Measurements from ENCODE around the gene NUP93.
"Not testable (repeated sequence)": the region's sequence is repeated elsewhere in the genome, so short reads cannot be mapped to it uniquely, and the experiment has no call there.

The NUP93 gene

GRCh38 chr16:56879276-56879675 is 149.3 kb downstream of the NUP93 start:
- no peaks in the 10 kb centered on the region for H3K36me3 ChIP-seq (ENCODE audit: insufficient read depth, low read length)
- no peak for DNase-seq (ENCODE audit: low read depth, low spot score)
- H3K27ac ChIP-seq, result no peak overlapping the region
- TF ChIP-seq POLR2AphosphoS5 (IDR thresholded peaks at IDR 0.05; ENCODE audit: borderline replicate concordance, low read depth, low read length), result no peak
- no peaks in the 10 kb centered on the region for H3K9me3 ChIP-seq (ENCODE audit: low read depth, low read length)
- no peak overlapping the region for H3K4me3 ChIP-seq
- H3K9ac ChIP-seq (ENCODE audit: insufficient read length), result no peak overlapping the region

GRCh38 chr16:56880176-56880575 is 150.2 kb downstream of the NUP93 start:
- DNase-seq (ENCODE audit: low read depth, low spot score), result no peak
- no peak for TF ChIP-seq EZH2 (IDR thresholded peaks at IDR 0.05)
- no peak for TF ChIP-seq POLR2AphosphoS5 (IDR thresholded peaks at IDR 0.05; ENCODE audit: borderline replicate concordance, low read depth, low read length)
- TF ChIP-seq FOXP2 (optimal IDR thresholded peaks at IDR 0.05; ENCODE audit: control extremely low read depth, extremely low read length, insufficient read depth), result no peak
- H3K9me3 ChIP-seq (ENCODE audit: low read depth, low read length), result no peaks in the 10 kb centered on the region

GRCh38 chr16:56880685-56881084 is 150.8 kb downstream of the NUP93 start:
- Histone ChIP-seq H3K27ac (no peak overlapping the region), H3K36me3 (ENCODE audit: insufficient read depth, low read length) (no peaks in the 10 kb centered on the region), H3K9me3 (ENCODE audit: low read depth, low read length) (no peaks in the 10 kb centered on the region), H3K9ac (ENCODE audit: insufficient read length) (no peak overlapping the region), H3K4me3 (no peak overlapping the region)
- no peak for TF ChIP-seq FOXP2 (optimal IDR thresholded peaks at IDR 0.05; ENCODE audit: control extremely low read depth, extremely low read length, insufficient read depth)
- no peak for TF ChIP-seq POLR2AphosphoS5 (IDR thresholded peaks at IDR 0.05; ENCODE audit: borderline replicate concordance, low read depth, low read length)
- TF ChIP-seq EZH2 (IDR thresholded peaks at IDR 0.05), result no peak
- no peak for DNase-seq (ENCODE audit: low read depth, low spot score)

More at GRCh38 chr16:56880176-56880575, 150.2 kb downstream of the NUP93 start:
- H3K36me3 ChIP-seq (ENCODE audit: insufficient read depth, low read length), result no peaks in the 10 kb centered on the region
- H3K4me3 ChIP-seq, result no peak overlapping the region
- H3K27ac ChIP-seq, result no peak overlapping the region
- no peak overlapping the region for H3K9ac ChIP-seq (ENCODE audit: insufficient read length)

- H3K9me3 ChIP-seq (ENCODE audit: low read depth, low read length), result no peaks in the 10 kb centered on the region
- no peak for DNase-seq (ENCODE audit: low read depth, low spot score)
- no peak overlapping the region for H3K4me3 ChIP-seq
- no peak overlapping the region for H3K9ac ChIP-seq (ENCODE audit: insufficient read length)
- no peak for TF ChIP-seq EZH2 (IDR thresholded peaks at IDR 0.05)
- TF ChIP-seq POLR2AphosphoS5 (IDR thresholded peaks at IDR 0.05; ENCODE audit: borderline replicate concordance, low read depth, low read length), result no peak
- H3K27ac ChIP-seq, result no peak overlapping the region
- H3K36me3 ChIP-seq (ENCODE audit: insufficient read depth, low read length), result no peaks in the 10 kb centered on the region
Measured at GRCh38 chr16:56882077-56882800, 152.3 kb downstream of the NUP93 start.

- Histone ChIP-seq H3K4me3 (no peak overlapping the region), H3K27ac (no peak overlapping the region), H3K9ac (ENCODE audit: insufficient read length) (no peak overlapping the region), H3K36me3 (ENCODE audit: insufficient read depth, low read length) (no peaks in the 10 kb centered on the region), H3K9me3 (ENCODE audit: low read depth, low read length) (no peaks in the 10 kb centered on the region)
- TF ChIP-seq FOXP2 (optimal IDR thresholded peaks at IDR 0.05; ENCODE audit: control extremely low read depth, extremely low read length, insufficient read depth) (no peak), POLR2AphosphoS5 (IDR thresholded peaks at IDR 0.05; ENCODE audit: borderline replicate concordance, low read depth, low read length) (no peak), EZH2 (IDR thresholded peaks at IDR 0.05) (no peak)
- DNase-seq (ENCODE audit: low read depth, low spot score), result no peak
Measured at GRCh38 chr16:56883586-56883985, 153.7 kb downstream of the NUP93 start.

GRCh38 chr16:56884026-56884582 is 154.2 kb downstream of the NUP93 start:
- Histone ChIP-seq H3K9ac (ENCODE audit: insufficient read length) (no peak overlapping the region), H3K9me3 (ENCODE audit: low read depth, low read length) (no peaks in the 10 kb centered on the region), H3K27ac (no peak overlapping the region), H3K36me3 (ENCODE audit: insufficient read depth, low read length) (no peaks in the 10 kb centered on the region), H3K4me3 (no peak overlapping the region)
- TF ChIP-seq EZH2 (IDR thresholded peaks at IDR 0.05), result no peak
- no peak for DNase-seq (ENCODE audit: low read depth, low spot score)

- not testable (repeated sequence) for H3K4me3 ChIP-seq; H3K36me3 ChIP-seq (ENCODE audit: insufficient read depth, low read length); H3K9ac ChIP-seq (ENCODE audit: insufficient read length); H3K9me3 ChIP-seq (ENCODE audit: low read depth, low read length); H3K27ac ChIP-seq; DNase-seq (ENCODE audit: low read depth, low spot score)
Measured at GRCh38 chr16:56884929-56885328, 155.0 kb downstream of the NUP93 start.

- no peak overlapping the region for H3K9ac ChIP-seq (ENCODE audit: insufficient read length)
- TF ChIP-seq EZH2 (IDR thresholded peaks at IDR 0.05), result no peak
- TF ChIP-seq POLR2AphosphoS5 (IDR thresholded peaks at IDR 0.05; ENCODE audit: borderline replicate concordance, low read depth, low read length), result no peak
- TF ChIP-seq FOXP2 (optimal IDR thresholded peaks at IDR 0.05; ENCODE audit: control extremely low read depth, extremely low read length, insufficient read depth), result no peak
Measured at GRCh38 chr16:56885446-56886162, 155.7 kb downstream of the NUP93 start.

GRCh38 chr16:56886296-56886695 is 156.4 kb downstream of the NUP93 start:
- Histone ChIP-seq H3K9ac (ENCODE audit: insufficient read length) (no peak overlapping the region), H3K4me3 (no peak overlapping the region), H3K36me3 (ENCODE audit: insufficient read depth, low read length) (no peaks in the 10 kb centered on the region), H3K27ac (no peak overlapping the region), H3K9me3 (ENCODE audit: low read depth, low read length) (no peaks in the 10 kb centered on the region)
- no peak for DNase-seq (ENCODE audit: low read depth, low spot score)
- no peak for TF ChIP-seq POLR2AphosphoS5 (IDR thresholded peaks at IDR 0.05; ENCODE audit: borderline replicate concordance, low read depth, low read length)
- TF ChIP-seq EZH2 (IDR thresholded peaks at IDR 0.05), result no peak
- TF ChIP-seq FOXP2 (optimal IDR thresholded peaks at IDR 0.05; ENCODE audit: control extremely low read depth, extremely low read length, insufficient read depth), result no peak

More at GRCh38 chr16:56885446-56886162, 155.7 kb downstream of the NUP93 start:
- Histone ChIP-seq H3K36me3 (ENCODE audit: insufficient read depth, low read length) (no peaks in the 10 kb centered on the region), H3K4me3 (no peak overlapping the region), H3K9me3 (ENCODE audit: low read depth, low read length) (no peaks in the 10 kb centered on the region), H3K27ac (no peak overlapping the region)
- no peak for DNase-seq (ENCODE audit: low read depth, low spot score)
